Measurements from ENCODE around the gene ADAM15. TPM values are rescaled to one million over a fixed set of nuclear protein-coding genes. Genes with fewer than 3 reads are reported as not detected.
A peak's percentile ranks its signal among the peaks of the same experiment; 100 is the strongest.

Gene ADAM15
- total RNA-seq, 4 donors from 2014 or later = 30.3 to 42.8 (median 36.9) TPM

- Histone ChIP-seq H3K27ac (no peak overlapping the region), H3K4me1 (peaks cover 0 to 10% of the 10 kb centered on the region in 2 donors), H3K9me3 (no peaks in the 10 kb centered on the region), H3K27me3 (no peaks in the 10 kb centered on the region), H3K36me3 (no peaks in the 10 kb centered on the region), H3K4me3 (no peak overlapping the region)
- ATAC-seq = no peak
- intact Hi-C loops (cut with DNase I; ENCODE audit: low total_unique reads) = no loop called here
- no peak for DNase-seq
- TF ChIP-seq POLR2A (IDR thresholded peaks at IDR 0.05) (no peak), CTCF (IDR thresholded peaks at IDR 0.05 in 4 of 5, conservative IDR thresholded peaks at IDR 0.05 in 1 of 5) (no peak)
- in situ Hi-C loops (cut with MboI; ENCODE audit: low sequenced_read_pairs in 4 of 4) = no loop called here
Measured at GRCh38 chr1:155034318-155035208, 16.6 kb upstream of the ADAM15 start.

GRCh38 chr1:155035936-155036335 is 15.2 kb upstream of the ADAM15 start:
- in situ Hi-C loops (cut with MboI; ENCODE audit: low sequenced_read_pairs in 4 of 4) = no loop called here
- Histone ChIP-seq H3K4me3 (no peak overlapping the region), H3K27ac (no peak overlapping the region), H3K36me3 (no peaks in the 10 kb centered on the region), H3K9me3 (no peaks in the 10 kb centered on the region), H3K4me1 (peaks cover 0 to 10% of the 10 kb centered on the region in 2 donors), H3K27me3 (no peaks in the 10 kb centered on the region)
- DNase-seq = no peak
- TF ChIP-seq POLR2A (IDR thresholded peaks at IDR 0.05) (no peak), CTCF (IDR thresholded peaks at IDR 0.05 in 4 of 5, conservative IDR thresholded peaks at IDR 0.05 in 1 of 5) (no peak)
- ATAC-seq = no peak
- intact Hi-C loops (cut with DNase I; ENCODE audit: low total_unique reads) = no loop called here

GRCh38 chr1:155037043-155037442 is 14.1 kb upstream of the ADAM15 start:
- Histone ChIP-seq H3K9me3 (no peaks in the 10 kb centered on the region), H3K27me3 (no peaks in the 10 kb centered on the region), H3K27ac (no peak overlapping the region), H3K4me1 (peaks cover 0 to 10% of the 10 kb centered on the region in 2 donors), H3K4me3 (no peak overlapping the region), H3K36me3 (no peaks in the 10 kb centered on the region)
- intact Hi-C loops (cut with DNase I; ENCODE audit: low total_unique reads) (no loop called here), in situ Hi-C loops (cut with MboI; ENCODE audit: low sequenced_read_pairs in 4 of 4) (no loop called here)
- TF ChIP-seq POLR2A (IDR thresholded peaks at IDR 0.05) (no peak), CTCF (IDR thresholded peaks at IDR 0.05 in 4 of 5, conservative IDR thresholded peaks at IDR 0.05 in 1 of 5) (no peak)
- no peak for DNase-seq
- ATAC-seq = no peak

DNA sequence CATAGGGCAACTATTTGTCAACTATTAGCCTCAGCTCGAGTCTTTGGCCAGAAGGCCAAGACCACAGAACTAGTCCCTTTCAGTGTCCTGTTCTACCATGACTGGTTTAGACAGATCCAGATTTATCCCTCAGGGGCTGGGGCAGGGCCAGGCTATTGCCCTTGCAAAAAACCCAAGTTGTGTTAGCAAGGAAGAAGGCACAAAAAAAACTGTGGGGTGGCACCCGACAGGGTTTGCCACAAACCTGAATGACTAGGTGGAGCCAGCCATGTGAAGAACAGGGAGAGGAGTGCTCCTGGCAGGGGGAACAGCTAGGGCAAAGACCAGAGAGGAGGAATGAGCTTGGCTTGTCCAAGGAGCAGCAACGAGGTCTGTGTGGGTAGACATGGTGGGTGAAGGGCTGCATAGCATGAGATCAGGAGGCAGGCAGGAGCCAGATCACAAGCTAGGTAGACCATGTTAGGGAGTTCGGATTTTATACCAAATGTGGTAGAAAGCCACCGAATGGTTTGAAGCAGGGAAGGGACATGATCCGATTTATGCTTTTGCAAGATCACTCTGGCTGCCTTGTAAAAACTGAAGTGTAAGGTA is 13.2 kb upstream of the ADAM15 start:
- H3K27me3 ChIP-seq = no peaks in the 10 kb centered on the region
- in situ Hi-C loops (cut with MboI; ENCODE audit: low sequenced_read_pairs in 4 of 4) (no loop called here), intact Hi-C loops (cut with DNase I; ENCODE audit: low total_unique reads) (no loop called here)
- ATAC-seq (no peak), DNase-seq (no peak)
- TF ChIP-seq CTCF (IDR thresholded peaks at IDR 0.05 in 4 of 5, conservative IDR thresholded peaks at IDR 0.05 in 1 of 5) (no peak), POLR2A (IDR thresholded peaks at IDR 0.05) (no peak)
- H3K4me1 ChIP-seq = peaks cover 0 to 10% of the 10 kb centered on the region in 2 donors
- no peak overlapping the region for H3K4me3 ChIP-seq
- H3K9me3 ChIP-seq = no peaks in the 10 kb centered on the region
- no peaks in the 10 kb centered on the region for H3K36me3 ChIP-seq
- H3K27ac ChIP-seq = peak overlapping the region in 1 of 4 donors; percentile 81
